GM23338 (cell line): ENCODE data around the gene HEPACAM. TPM values are rescaled to one million over a fixed set of nuclear protein-coding genes. Genes with fewer than 3 reads are reported as not detected.

Experiments
- ATAC-seq: fragments of 200-7000 bp; cut with Tn5 transposase; 3 replicates; pipeline ENCODE4 v1.9.1; 2020
- DNase-seq: peaks from one replicate; pipeline ENCODE4 v3.0.0-alpha.2; 2015; ENCODE audit warnings: low spot score
- H2AFZ ChIP-seq: fragments of 200-600 bp; sonication (generic); 2 replicates; pipeline ENCODE4 v1.8.0; 2016; ENCODE audit warnings: antibody characterized with exemption, mild to moderate bottlenecking, moderate library complexity
- H3F3A ChIP-seq: fragments of 200-600 bp; sonication (generic); replicated peaks from 2 replicates; pipeline ENCODE4 v1.8.0; 2017; ENCODE audit warnings: antibody characterized with exemption, mixed run types, low read depth
- H3K27ac ChIP-seq: fragments of 200-600 bp; sonication (generic); 2 replicates; pipeline ENCODE4 v1.6.1; 2016; ENCODE audit warnings: low read depth
- H3K27me3 ChIP-seq: fragments of 200-600 bp; sonication (generic); 2 replicates; pipeline ENCODE4 v1.8.0; 2016; ENCODE audit warnings: mild to moderate bottlenecking, mixed run types, moderate library complexity; ENCODE audit not compliant: insufficient read depth
- H3K36me3 ChIP-seq: fragments of 200-600 bp; sonication (generic); 2 replicates; pipeline ENCODE4 v1.8.0; 2016; ENCODE audit warnings: mild to moderate bottlenecking; ENCODE audit not compliant: insufficient read depth
- H3K4me1 ChIP-seq: fragments of 200-600 bp; sonication (generic); 2 replicates; pipeline ENCODE4 v1.8.0; 2016; ENCODE audit warnings: mild to moderate bottlenecking, moderate library complexity; ENCODE audit not compliant: insufficient read depth
- H3K4me2 ChIP-seq: fragments of 200-600 bp; sonication (generic); 2 replicates; pipeline ENCODE4 v1.7.1; 2017; ENCODE audit warnings: mixed run types
- H3K4me3 ChIP-seq: fragments of 200-600 bp; sonication (generic); 2 replicates; pipeline ENCODE4 v1.6.1; 2016; ENCODE audit warnings: mixed run types
- H3K79me2 ChIP-seq: fragments of 200-600 bp; sonication (generic); replicated peaks from 2 replicates; pipeline ENCODE4 v1.8.0; 2017; ENCODE audit warnings: mild to moderate bottlenecking; ENCODE audit not compliant: insufficient read depth
- H3K9me2 ChIP-seq: fragments of 200-600 bp; sonication (generic); 2 replicates; pipeline ENCODE4 v1.8.0; 2017; ENCODE audit not compliant: insufficient read depth
- H4K20me1 ChIP-seq: fragments of 200-600 bp; sonication (generic); replicated peaks from 2 replicates; pipeline ENCODE4 v1.8.0; 2017; ENCODE audit warnings: mild to moderate bottlenecking; ENCODE audit not compliant: insufficient read depth
- H3K27ac Mint-ChIP-seq: 2 replicates; pipeline ENCODE4 v1.8.0; 2020; ENCODE audit warnings: inconsistent platforms, mild to moderate bottlenecking, moderate library complexity, mixed read lengths
- H3K27me3 Mint-ChIP-seq: 3 replicates; pipeline ENCODE4 v1.8.0; 2022; ENCODE audit warnings: low read depth, mild to moderate bottlenecking, moderate library complexity, mixed read lengths, inconsistent platforms; ENCODE audit not compliant: insufficient read depth, poor library complexity
- H3K36me3 Mint-ChIP-seq: 3 replicates; pipeline ENCODE4 v1.8.0; 2021; ENCODE audit warnings: low read depth, mild to moderate bottlenecking, inconsistent platforms, moderate library complexity, mixed read lengths
- H3K4me1 Mint-ChIP-seq: 3 replicates; pipeline ENCODE4 v1.8.0; 2020; ENCODE audit warnings: mild to moderate bottlenecking, inconsistent platforms, mixed read lengths
- H3K4me3 Mint-ChIP-seq: 3 replicates; pipeline ENCODE4 v1.8.0; 2021; ENCODE audit warnings: moderate library complexity, mild to moderate bottlenecking, inconsistent platforms, mixed read lengths
- H3K9me3 Mint-ChIP-seq: 3 replicates; pipeline ENCODE4 v1.8.0; 2020; ENCODE audit warnings: moderate library complexity, mild to moderate bottlenecking, inconsistent platforms, mixed read lengths
- CREB1 ChIP-seq: fragments of 250-450 bp; sonication (Bioruptor Pico); IDR thresholded peaks from 2 replicates; pipeline ENCODE4 v1.5.0; 2020; ENCODE audit warnings: low read depth, mild to moderate bottlenecking, moderate library complexity
- CTCF ChIP-seq, 2 experiments: fragments of 200-600 bp in 1 of 2; sonication (generic) in 1 of 2; conservative IDR thresholded peaks; 2 replicates each; pipeline versions ENCODE4 v1.5.1 to v1.6.1; 2016 to 2017; ENCODE audit warnings: antibody characterized with exemption in 2 of 2, low read depth in 2 of 2, mild to moderate bottlenecking in 2 of 2, moderate library complexity in 1 of 2
- EZH2 ChIP-seq: fragments of 200-600 bp; sonication (generic); IDR thresholded peaks from one replicate; pipeline ENCODE4 v1.8.0; 2017; ENCODE audit warnings: antibody characterized with exemption, mild to moderate bottlenecking, low read depth; ENCODE audit not compliant: unreplicated experiment
- EZH2phosphoT487 ChIP-seq: fragments of 200-600 bp; sonication (generic); IDR thresholded peaks from one replicate; pipeline ENCODE4 v1.8.1; 2018; ENCODE audit warnings: antibody characterized with exemption; ENCODE audit not compliant: unreplicated experiment
- JUNB ChIP-seq: IDR thresholded peaks from one replicate; pipeline ENCODE4 v1.6.1; 2016; ENCODE audit warnings: antibody characterized with exemption; ENCODE audit not compliant: unreplicated experiment
- NANOG ChIP-seq: IDR thresholded peaks from 2 replicates; pipeline ENCODE4 v1.6.1; 2016; ENCODE audit warnings: antibody characterized with exemption, borderline replicate concordance
- POLR2AphosphoS5 ChIP-seq: IDR thresholded peaks from 2 replicates; pipeline ENCODE4 v1.6.1; 2016; ENCODE audit warnings: antibody characterized with exemption, low read depth
- REST ChIP-seq: IDR thresholded peaks from one replicate; pipeline ENCODE4 v1.6.1; 2018; ENCODE audit warnings: antibody characterized with exemption; ENCODE audit not compliant: unreplicated experiment
- STAT1 ChIP-seq: IDR thresholded peaks from one replicate; pipeline ENCODE4 v1.6.1; 2016; ENCODE audit warnings: antibody characterized with exemption; ENCODE audit not compliant: unreplicated experiment
- ZNF114 ChIP-seq: fragments of 250-450 bp; sonication (Bioruptor Pico); IDR thresholded peaks from 2 replicates; pipeline ENCODE4 v1.5.0; 2020; ENCODE audit warnings: mild to moderate bottlenecking, moderate library complexity
- ZNF331 ChIP-seq: fragments of 250-450 bp; sonication (Bioruptor Pico); IDR thresholded peaks from 2 replicates; pipeline ENCODE4 v1.5.0; 2020; ENCODE audit warnings: low read depth, mild to moderate bottlenecking, moderate library complexity
- polyA plus RNA-seq: library from polyadenylated mRNA; unstranded; fragments of >200 nt; fragmentation: Nextera tagmentation; extraction: Ambion mirVana; gene quantifications from 2 replicates; pipeline ENCODE4 v1.2.1, GENCODE V29; 2016
- total RNA-seq: library from RNA; depleted of rRNA; stranded (reverse); fragments of >200 nt; shearing (Covaris generic); gene quantifications from 2 replicates; pipeline ENCODE4 v1.2.3, GENCODE V29; 2014
- TF ChIP-seq, protein P1 (sequence below): IDR thresholded peaks from 2 replicates; pipeline ENCODE4 v1.6.1; 2016; ENCODE audit warnings: antibody characterized with exemption
- TF ChIP-seq, protein P2 (sequence below): fragments of 250-450 bp; sonication (Bioruptor Pico); IDR thresholded peaks from 2 replicates; pipeline ENCODE4 v1.5.0; 2020; ENCODE audit warnings: mild to moderate bottlenecking, moderate library complexity

The HEPACAM gene
- total and polyA plus RNA-seq, 2 experiments from 2014 or later: 0.17 TPM; not detected in 1

DNA sequence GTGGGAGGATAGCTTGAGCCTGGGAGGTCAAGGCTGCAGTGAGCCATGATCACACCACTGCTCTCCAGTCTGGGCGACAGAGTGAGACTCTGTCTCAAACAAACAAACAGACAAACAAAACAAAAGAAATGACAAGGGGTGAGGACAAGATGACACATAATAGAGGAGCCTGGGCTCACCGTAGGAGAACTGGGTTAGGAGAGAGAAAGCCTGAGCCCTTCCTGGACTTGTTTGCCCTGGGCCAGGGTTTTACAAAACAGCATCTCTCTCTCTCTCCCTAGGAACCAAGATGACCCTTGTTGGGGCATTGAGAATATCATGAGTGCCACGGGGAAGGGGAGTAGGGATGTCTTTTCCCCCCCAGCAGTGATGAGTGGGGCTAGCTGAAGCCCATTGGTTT lies 54.9 kb downstream of the HEPACAM start:
- TF ChIP-seq CREB1 (CRISPR knock-in tag) (no peak), NANOG (no peak), ZNF114 (CRISPR knock-in tag) (no peak), EZH2 (no peak), JUNB (no peak), POLR2AphosphoS5 (no peak), REST (no peak), ZNF331 (CRISPR knock-in tag) (no peak), STAT1 (no peak), EZH2phosphoT487 (no peak), CTCF (conservative IDR thresholded peaks at IDR 0.05; ENCODE audit: low read depth in 2 of 2) (no peak)
- TF ChIP-seq, protein P1, sequence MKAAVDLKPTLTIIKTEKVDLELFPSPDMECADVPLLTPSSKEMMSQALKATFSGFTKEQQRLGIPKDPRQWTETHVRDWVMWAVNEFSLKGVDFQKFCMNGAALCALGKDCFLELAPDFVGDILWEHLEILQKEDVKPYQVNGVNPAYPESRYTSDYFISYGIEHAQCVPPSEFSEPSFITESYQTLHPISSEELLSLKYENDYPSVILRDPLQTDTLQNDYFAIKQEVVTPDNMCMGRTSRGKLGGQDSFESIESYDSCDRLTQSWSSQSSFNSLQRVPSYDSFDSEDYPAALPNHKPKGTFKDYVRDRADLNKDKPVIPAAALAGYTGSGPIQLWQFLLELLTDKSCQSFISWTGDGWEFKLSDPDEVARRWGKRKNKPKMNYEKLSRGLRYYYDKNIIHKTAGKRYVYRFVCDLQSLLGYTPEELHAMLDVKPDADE: no peak
- TF ChIP-seq, protein P2, sequence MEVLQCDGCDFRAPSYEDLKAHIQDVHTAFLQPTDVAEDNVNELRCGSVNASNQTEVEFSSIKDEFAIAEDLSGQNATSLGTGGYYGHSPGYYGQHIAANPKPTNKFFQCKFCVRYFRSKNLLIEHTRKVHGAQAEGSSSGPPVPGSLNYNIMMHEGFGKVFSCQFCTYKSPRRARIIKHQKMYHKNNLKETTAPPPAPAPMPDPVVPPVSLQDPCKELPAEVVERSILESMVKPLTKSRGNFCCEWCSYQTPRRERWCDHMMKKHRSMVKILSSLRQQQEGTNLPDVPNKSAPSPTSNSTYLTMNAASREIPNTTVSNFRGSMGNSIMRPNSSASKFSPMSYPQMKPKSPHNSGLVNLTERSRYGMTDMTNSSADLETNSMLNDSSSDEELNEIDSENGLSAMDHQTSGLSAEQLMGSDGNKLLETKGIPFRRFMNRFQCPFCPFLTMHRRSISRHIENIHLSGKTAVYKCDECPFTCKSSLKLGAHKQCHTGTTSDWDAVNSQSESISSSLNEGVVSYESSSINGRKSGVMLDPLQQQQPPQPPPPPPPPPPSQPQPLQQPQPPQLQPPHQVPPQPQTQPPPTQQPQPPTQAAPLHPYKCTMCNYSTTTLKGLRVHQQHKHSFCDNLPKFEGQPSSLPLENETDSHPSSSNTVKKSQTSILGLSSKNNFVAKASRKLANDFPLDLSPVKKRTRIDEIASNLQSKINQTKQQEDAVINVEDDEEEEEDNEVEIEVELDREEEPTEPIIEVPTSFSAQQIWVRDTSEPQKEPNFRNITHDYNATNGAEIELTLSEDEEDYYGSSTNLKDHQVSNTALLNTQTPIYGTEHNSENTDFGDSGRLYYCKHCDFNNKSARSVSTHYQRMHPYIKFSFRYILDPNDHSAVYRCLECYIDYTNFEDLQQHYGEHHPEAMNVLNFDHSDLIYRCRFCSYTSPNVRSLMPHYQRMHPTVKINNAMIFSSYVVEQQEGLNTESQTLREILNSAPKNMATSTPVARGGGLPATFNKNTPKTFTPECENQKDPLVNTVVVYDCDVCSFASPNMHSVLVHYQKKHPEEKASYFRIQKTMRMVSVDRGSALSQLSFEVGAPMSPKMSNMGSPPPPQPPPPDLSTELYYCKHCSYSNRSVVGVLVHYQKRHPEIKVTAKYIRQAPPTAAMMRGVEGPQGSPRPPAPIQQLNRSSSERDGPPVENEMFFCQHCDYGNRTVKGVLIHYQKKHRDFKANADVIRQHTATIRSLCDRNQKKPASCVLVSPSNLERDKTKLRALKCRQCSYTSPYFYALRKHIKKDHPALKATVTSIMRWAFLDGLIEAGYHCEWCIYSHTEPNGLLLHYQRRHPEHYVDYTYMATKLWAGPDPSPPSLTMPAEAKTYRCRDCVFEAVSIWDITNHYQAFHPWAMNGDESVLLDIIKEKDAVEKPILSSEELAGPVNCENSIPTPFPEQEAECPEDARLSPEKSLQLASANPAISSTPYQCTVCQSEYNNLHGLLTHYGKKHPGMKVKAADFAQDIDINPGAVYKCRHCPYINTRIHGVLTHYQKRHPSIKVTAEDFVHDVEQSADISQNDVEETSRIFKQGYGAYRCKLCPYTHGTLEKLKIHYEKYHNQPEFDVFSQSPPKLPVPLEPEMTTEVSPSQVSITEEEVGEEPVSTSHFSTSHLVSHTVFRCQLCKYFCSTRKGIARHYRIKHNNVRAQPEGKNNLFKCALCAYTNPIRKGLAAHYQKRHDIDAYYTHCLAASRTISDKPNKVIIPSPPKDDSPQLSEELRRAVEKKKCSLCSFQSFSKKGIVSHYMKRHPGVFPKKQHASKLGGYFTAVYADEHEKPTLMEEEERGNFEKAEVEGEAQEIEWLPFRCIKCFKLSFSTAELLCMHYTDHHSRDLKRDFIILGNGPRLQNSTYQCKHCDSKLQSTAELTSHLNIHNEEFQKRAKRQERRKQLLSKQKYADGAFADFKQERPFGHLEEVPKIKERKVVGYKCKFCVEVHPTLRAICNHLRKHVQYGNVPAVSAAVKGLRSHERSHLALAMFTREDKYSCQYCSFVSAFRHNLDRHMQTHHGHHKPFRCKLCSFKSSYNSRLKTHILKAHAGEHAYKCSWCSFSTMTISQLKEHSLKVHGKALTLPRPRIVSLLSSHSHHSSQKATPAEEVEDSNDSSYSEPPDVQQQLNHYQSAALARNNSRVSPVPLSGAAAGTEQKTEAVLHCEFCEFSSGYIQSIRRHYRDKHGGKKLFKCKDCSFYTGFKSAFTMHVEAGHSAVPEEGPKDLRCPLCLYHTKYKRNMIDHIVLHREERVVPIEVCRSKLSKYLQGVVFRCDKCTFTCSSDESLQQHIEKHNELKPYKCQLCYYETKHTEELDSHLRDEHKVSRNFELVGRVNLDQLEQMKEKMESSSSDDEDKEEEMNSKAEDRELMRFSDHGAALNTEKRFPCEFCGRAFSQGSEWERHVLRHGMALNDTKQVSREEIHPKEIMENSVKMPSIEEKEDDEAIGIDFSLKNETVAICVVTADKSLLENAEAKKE (CRISPR knock-in tag): no peak
- no peaks in the 10 kb centered on the region for H3K36me3 Mint-ChIP-seq
- no peak overlapping the region for H3K4me3 Mint-ChIP-seq
- no peaks in the 10 kb centered on the region; the same call in 2 of the 3 replicates for H3K9me3 Mint-ChIP-seq
- Histone ChIP-seq H4K20me1 (no peaks in the 10 kb centered on the region), H3K9me2 (peaks cover 5% of the 10 kb centered on the region; the same call in 1 of the 2 replicates), H3K79me2 (no peaks in the 10 kb centered on the region), H3K27me3 (peaks cover 14% of the 10 kb centered on the region), H3F3A (no peaks in the 10 kb centered on the region), H3K27ac (no peak overlapping the region), H2AFZ (no peak overlapping the region), H3K4me3 (no peak overlapping the region), H3K4me2 (no peak overlapping the region), H3K36me3 (no peaks in the 10 kb centered on the region), H3K4me1 (peaks cover 9% of the 10 kb centered on the region; the same call in 1 of the 2 replicates)
- H3K27ac Mint-ChIP-seq: no peak overlapping the region
- peaks cover 24% of the 10 kb centered on the region for H3K27me3 Mint-ChIP-seq
- H3K4me1 Mint-ChIP-seq: peaks cover 20% of the 10 kb centered on the region
- DNase-seq (no peak), ATAC-seq (no peak)
